Esophagus squamous epithelium (tissue), 4 donors: ENCODE results near the gene KCNJ12.

Source experiments
- CTCF ChIP-seq, 6 experiments: fragments of 450-650 bp in 4 of 6; fragments of 200-600 bp in 2 of 6; sonication (generic) in 2 of 6; IDR thresholded peaks; one replicate each; pipeline ENCODE4 v1.5.1; 2016 to 2019; ENCODE audit warnings: antibody characterized with exemption in 6 of 6, mild to moderate bottlenecking in 4 of 6, moderate library complexity in 4 of 6
- POLR2A ChIP-seq, 4 donors: fragments of 450-650 bp; IDR thresholded peaks; one replicate each; pipeline ENCODE4 v1.6.1; 2017; ENCODE audit warnings: antibody characterized with exemption in 4 of 4, mild to moderate bottlenecking in 4 of 4, moderate library complexity in 3 of 4

- TF ChIP-seq CTCF (IDR thresholded peaks at IDR 0.05) (no peak), POLR2A (IDR thresholded peaks at IDR 0.05) (no peak)
These were observed 90.4 kb downstream of the KCNJ12 start for GRCh38 chr17:21466550-21466949.
